Measurements from ENCODE around the gene GOLGA7B.

GOLGA7B gene

DNA sequence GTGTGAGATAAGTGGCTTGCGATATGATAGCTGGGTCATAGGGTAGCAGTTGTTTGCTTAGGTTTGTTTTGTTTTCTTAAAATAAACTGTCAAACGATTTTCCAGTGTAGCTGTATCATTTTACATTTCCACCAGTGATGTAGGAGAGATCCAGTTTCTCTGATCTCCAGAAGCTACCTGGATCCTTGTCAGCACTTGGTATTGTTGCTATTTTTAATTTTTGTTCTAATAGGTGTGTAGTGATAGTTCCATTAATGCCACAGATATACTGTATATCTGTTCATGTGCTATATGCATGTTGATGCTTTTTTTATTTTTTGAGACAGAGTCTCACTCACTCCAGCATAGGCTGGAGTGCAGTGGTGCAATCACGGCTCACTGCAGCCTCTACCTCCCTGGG lies 44.4 kb downstream of the GOLGA7B start:
- DNase-seq (ENCODE audit: low read depth, low spot score), result no peak
- ChIA-PET CTCF (interaction anchor here (1.2 to 1.3 kb wide), 2 partner anchors 17 to 26 kb away, joined by 3 read pairs; no protein-coding TSS in a partner anchor), POLR2A (no interaction called here)
- H3K4me3 ChIP-seq (ENCODE audit: low read depth, low read length), result no peak overlapping the region
- TF ChIP-seq, protein P1, sequence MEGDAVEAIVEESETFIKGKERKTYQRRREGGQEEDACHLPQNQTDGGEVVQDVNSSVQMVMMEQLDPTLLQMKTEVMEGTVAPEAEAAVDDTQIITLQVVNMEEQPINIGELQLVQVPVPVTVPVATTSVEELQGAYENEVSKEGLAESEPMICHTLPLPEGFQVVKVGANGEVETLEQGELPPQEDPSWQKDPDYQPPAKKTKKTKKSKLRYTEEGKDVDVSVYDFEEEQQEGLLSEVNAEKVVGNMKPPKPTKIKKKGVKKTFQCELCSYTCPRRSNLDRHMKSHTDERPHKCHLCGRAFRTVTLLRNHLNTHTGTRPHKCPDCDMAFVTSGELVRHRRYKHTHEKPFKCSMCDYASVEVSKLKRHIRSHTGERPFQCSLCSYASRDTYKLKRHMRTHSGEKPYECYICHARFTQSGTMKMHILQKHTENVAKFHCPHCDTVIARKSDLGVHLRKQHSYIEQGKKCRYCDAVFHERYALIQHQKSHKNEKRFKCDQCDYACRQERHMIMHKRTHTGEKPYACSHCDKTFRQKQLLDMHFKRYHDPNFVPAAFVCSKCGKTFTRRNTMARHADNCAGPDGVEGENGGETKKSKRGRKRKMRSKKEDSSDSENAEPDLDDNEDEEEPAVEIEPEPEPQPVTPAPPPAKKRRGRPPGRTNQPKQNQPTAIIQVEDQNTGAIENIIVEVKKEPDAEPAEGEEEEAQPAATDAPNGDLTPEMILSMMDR (IDR thresholded peaks at IDR 0.05; ENCODE audit: insufficient read depth, low read length, missing control alignments), result no peak

DNA sequence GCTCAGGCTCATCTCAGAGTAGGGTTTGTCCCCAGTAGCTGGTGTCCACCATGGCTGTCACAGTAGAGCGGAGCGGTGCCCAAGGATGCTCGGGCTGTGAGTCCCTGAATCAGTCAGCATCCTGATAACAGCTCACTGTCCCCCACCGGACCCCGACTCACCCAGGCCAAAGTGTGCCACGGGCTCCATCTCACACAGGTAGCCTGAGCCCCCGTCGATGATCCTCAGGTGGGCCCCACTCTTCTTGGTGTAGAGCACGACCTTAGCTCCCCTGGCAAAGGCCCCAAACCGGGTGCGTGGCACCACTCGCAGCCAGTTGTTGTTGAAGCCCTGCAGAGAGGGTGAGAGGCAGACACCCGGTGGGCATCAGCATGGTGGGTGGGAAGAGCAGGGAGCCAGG lies 45.4 kb downstream of the GOLGA7B start:
- ChIA-PET CTCF (interaction anchor here (1.2 to 1.3 kb wide), 2 partner anchors 16 to 27 kb away, joined by 3 read pairs; no protein-coding TSS in a partner anchor), POLR2A (no interaction called here)
- DNase-seq (ENCODE audit: low read depth, low spot score), result no peak
- H3K4me3 ChIP-seq (ENCODE audit: low read depth, low read length), result no peak overlapping the region
- TF ChIP-seq, protein P1 (IDR thresholded peaks at IDR 0.05; ENCODE audit: insufficient read depth, low read length, missing control alignments), result no peak

DNA sequence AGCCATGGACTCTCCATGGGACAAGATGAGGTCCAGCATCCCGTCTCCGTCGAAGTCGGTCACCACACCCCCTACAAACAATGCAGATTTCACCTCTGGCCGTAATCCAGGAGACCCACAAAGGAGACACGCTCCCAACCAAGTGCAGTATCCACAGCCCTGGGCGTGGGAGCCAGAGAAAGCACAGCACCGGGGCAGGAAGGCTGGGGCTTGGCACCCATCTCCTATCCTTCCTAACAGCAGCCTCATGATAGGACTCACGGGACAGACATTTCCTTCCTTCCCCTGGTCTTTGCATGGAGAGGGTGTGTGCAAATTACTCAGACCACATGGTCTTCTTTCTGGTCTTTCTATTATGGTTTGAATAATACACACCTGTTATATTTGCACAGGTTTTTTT lies 46.3 kb downstream of the GOLGA7B start:
- ChIA-PET CTCF (no interaction called here), POLR2A (no interaction called here)

DNA sequence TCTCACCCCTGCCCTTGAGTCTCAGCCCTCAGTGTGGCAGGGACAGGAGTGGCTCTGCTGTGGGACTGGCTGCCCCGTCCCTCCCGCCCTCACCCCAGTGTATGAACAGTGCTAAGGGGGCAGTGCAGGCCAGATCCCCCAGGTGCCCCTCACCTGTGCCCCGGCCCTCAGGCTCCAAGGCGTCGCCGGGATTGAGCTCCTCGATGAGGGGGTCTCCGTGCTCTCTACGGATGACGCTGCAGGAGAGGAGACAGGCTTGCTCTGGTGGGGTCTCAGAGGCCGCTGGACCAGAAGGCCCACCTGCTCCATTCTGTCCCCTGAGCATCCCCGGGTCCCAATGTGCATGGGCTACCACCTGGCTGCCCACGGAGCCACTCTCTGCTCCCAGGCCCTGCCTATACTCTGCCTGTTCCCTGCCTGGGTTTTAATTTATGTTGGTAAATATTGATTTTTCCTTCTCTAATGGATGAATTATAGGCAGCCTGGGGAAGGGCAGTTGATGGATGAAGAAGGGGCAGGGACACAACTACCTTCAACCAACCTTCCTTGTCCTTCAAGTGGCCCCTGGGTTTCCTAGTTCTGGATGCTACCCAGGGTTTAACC lies 47.2 kb downstream of the GOLGA7B start:
- DNase-seq (ENCODE audit: low read depth, low spot score), result no peak
- no peak overlapping the region for H3K4me3 ChIP-seq (ENCODE audit: low read depth, low read length)
- ChIA-PET CTCF (no interaction called here), POLR2A (no interaction called here)
- TF ChIP-seq, protein P1 (IDR thresholded peaks at IDR 0.05; ENCODE audit: insufficient read depth, low read length, missing control alignments), result no peak

More for the DNA sequence above, 46.3 kb downstream of the GOLGA7B start:
- TF ChIP-seq, protein P1 (IDR thresholded peaks at IDR 0.05; ENCODE audit: insufficient read depth, low read length, missing control alignments), result no peak
- no peak overlapping the region for H3K4me3 ChIP-seq (ENCODE audit: low read depth, low read length)
- DNase-seq (ENCODE audit: low read depth, low spot score), result no peak

DNA sequence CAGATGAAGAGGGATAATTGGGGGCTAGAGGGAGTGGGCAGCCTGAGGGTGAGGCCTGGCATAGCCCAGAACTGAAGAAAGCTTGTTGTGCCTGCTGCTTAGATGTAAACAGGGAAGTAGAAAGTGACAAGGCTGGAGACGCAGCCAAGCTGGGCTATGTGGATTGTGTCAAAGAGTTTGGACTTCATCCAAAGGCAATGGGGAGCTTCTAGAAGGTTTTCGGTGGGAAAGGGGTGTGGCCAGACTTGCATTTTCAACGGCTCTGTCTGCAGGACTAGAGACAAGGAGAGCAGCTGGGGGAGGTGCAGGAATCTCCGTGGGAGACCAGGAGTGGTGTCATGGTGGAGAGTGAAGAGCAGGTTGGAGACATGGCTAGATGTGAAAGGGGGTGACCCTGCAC lies 48.8 kb downstream of the GOLGA7B start:
- TF ChIP-seq, protein P1 (IDR thresholded peaks at IDR 0.05; ENCODE audit: insufficient read depth, low read length, missing control alignments), result no peak
- DNase-seq (ENCODE audit: low read depth, low spot score), result no peak
- POLR2A ChIA-PET, result no interaction called here
- H3K4me3 ChIP-seq (ENCODE audit: low read depth, low read length), result no peak overlapping the region
- CTCF ChIA-PET, result no interaction called here

DNA sequence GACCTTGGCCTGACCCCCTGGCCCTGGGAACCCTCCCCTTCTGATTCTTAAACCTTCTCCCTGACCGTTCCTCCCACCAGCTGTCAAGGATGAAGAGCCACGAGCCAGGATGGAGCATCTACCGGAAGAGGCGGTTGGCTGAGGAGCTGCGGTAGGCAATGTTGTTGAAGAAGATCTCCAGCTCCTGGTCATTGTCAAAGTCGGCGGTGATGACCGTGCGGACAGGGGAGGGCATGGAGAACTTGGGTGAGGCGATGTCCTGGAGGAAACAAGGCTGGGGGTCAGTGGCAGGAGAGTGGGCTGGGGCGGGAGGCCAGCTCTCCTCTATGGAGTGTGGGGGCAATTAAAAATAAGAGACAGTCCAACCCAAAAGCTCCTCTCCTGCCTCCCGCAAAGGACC lies 51.7 kb downstream of the GOLGA7B start:
- TF ChIP-seq, protein P1 (IDR thresholded peaks at IDR 0.05; ENCODE audit: insufficient read depth, low read length, missing control alignments), result no peak
- no peak for DNase-seq (ENCODE audit: low read depth, low spot score)
- no peak overlapping the region for H3K4me3 ChIP-seq (ENCODE audit: low read depth, low read length)
- ChIA-PET POLR2A (no interaction called here), CTCF (no interaction called here)
